PFSK-1 (cell line): ENCODE measurements around the gene PPARG.

Experiments
- FOXP2 ChIP-seq: optimal IDR thresholded peaks from 2 replicates; pipeline ENCODE3; 2011; ENCODE audit warnings: borderline replicate concordance, control low read depth, inconsistent platforms; ENCODE audit not compliant: insufficient read depth; ENCODE audit errors: extremely low read length, extremely low read depth
- POLR2AphosphoS5 ChIP-seq: IDR thresholded peaks from 2 replicates; pipeline ENCODE4 v1.6.1; 2012; ENCODE audit warnings: low read depth, mild to moderate bottlenecking, control low read depth, low read length, moderate library complexity
- SIN3A ChIP-seq: IDR thresholded peaks from 2 replicates; pipeline ENCODE4 v1.6.1; 2012; ENCODE audit warnings: mild to moderate bottlenecking, low read length, moderate library complexity, borderline replicate concordance; ENCODE audit not compliant: insufficient read depth
- TAF1 ChIP-seq: IDR thresholded peaks from 2 replicates; pipeline ENCODE4 v1.6.1; 2012; ENCODE audit warnings: low read length, control low read depth, borderline replicate concordance; ENCODE audit not compliant: insufficient read depth
- TF ChIP-seq, protein P1 (sequence below), 2 experiments: IDR thresholded peaks; 2 replicates each; pipeline versions ENCODE4 v1.6.1 to v1.8.0; 2011 to 2012; ENCODE audit warnings: low read depth in 2 of 2, low read length in 2 of 2, control low read depth in 1 of 2, inconsistent platforms in 1 of 2, mild to moderate bottlenecking in 1 of 2, moderate library complexity in 1 of 2; ENCODE audit not compliant: insufficient read depth in 1 of 2

The PPARG gene

DNA sequence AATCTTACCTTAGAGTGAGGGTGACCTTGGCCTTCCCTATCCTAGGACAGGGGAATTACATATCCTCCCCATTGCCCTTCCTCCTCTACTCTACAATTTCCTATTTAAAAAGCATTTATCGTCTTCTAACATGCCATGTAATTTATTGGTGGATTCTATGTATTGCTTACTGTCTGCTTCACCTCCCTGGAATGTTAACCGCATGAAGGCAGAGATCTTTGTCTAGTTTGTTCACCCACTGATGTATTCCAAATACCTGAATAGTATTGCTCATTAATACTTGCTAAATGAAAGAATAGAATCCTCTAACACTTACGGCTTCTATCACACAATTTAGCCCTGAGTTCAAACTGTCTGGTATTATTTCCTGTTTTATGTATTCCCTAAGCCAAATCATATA lies 68.6 kb downstream of the PPARG start:
- no peak for TF ChIP-seq FOXP2
- no peak for TF ChIP-seq TAF1
- TF ChIP-seq SIN3A = no peak
- TF ChIP-seq, protein P1, sequence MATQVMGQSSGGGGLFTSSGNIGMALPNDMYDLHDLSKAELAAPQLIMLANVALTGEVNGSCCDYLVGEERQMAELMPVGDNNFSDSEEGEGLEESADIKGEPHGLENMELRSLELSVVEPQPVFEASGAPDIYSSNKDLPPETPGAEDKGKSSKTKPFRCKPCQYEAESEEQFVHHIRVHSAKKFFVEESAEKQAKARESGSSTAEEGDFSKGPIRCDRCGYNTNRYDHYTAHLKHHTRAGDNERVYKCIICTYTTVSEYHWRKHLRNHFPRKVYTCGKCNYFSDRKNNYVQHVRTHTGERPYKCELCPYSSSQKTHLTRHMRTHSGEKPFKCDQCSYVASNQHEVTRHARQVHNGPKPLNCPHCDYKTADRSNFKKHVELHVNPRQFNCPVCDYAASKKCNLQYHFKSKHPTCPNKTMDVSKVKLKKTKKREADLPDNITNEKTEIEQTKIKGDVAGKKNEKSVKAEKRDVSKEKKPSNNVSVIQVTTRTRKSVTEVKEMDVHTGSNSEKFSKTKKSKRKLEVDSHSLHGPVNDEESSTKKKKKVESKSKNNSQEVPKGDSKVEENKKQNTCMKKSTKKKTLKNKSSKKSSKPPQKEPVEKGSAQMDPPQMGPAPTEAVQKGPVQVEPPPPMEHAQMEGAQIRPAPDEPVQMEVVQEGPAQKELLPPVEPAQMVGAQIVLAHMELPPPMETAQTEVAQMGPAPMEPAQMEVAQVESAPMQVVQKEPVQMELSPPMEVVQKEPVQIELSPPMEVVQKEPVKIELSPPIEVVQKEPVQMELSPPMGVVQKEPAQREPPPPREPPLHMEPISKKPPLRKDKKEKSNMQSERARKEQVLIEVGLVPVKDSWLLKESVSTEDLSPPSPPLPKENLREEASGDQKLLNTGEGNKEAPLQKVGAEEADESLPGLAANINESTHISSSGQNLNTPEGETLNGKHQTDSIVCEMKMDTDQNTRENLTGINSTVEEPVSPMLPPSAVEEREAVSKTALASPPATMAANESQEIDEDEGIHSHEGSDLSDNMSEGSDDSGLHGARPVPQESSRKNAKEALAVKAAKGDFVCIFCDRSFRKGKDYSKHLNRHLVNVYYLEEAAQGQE (IDR thresholded peaks at IDR 0.05; ENCODE audit: insufficient read depth in 1 of 2, low read depth in 2 of 2, low read length in 2 of 2) = no peak
- no peak for TF ChIP-seq POLR2AphosphoS5

DNA sequence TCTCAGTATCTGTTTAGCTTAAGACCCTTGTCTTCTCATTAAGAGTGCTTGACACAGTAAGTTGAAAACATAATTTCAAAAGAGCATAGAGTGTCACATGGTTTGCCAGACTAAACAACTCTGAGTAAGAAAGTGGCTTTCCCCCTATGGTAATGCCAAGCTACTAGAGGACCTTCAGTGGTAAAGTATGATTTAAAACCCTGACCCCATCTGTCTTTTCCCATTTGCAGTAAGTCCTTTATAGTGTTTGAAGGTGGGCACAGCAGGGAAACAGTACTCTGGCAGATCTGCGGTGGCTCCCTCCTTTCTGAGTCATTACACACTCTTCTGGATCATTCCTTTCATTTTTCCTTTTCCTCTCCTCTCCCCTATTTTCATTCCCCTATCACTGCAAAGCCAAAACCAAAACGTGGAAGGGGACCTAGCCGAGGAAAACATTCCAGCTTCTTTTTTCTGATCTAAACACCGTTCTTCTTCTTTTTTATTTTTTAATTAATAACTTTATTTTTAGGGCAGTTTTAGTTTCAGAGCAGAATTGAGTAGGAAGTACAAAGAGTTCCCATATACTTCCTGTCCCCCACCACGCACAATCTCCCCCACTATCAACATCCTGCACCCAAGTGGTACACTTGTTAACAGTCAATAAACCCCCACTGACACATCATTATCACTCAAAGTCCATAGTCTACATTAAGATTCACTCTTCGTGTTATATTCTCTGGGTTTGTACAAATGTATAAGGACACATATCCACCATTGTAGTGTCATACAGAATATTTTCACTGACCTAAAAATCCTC lies 74.7 kb downstream of the PPARG start:
- TF ChIP-seq SIN3A (no peak), POLR2AphosphoS5 (no peak), TAF1 (no peak), FOXP2 (no peak)
- TF ChIP-seq, protein P1 (IDR thresholded peaks at IDR 0.05; ENCODE audit: insufficient read depth in 1 of 2, low read depth in 2 of 2, low read length in 2 of 2) = no peak

DNA sequence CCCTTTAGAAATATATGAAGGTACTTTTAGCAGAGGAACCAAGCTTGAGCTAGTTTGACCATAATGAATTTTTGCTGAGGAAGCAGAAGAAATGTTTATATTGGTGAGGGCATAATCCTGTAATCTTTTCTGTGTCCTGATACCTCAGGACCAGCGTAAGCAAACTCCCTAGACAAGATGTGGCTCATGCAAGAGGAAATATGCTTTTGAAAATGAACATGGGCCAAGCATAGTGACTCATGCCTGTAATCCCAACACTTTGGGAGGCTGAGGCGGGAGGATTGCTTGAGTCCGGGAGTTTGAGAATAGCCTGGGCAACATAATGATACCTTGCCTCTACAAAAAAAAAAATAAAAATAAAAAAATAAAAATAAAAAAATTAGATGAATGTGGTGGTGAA lies 78.5 kb downstream of the PPARG start:
- TF ChIP-seq TAF1 (no peak), FOXP2 (no peak)
- TF ChIP-seq, protein P1 (IDR thresholded peaks at IDR 0.05; ENCODE audit: insufficient read depth in 1 of 2, low read depth in 2 of 2, low read length in 2 of 2) = no peak

DNA sequence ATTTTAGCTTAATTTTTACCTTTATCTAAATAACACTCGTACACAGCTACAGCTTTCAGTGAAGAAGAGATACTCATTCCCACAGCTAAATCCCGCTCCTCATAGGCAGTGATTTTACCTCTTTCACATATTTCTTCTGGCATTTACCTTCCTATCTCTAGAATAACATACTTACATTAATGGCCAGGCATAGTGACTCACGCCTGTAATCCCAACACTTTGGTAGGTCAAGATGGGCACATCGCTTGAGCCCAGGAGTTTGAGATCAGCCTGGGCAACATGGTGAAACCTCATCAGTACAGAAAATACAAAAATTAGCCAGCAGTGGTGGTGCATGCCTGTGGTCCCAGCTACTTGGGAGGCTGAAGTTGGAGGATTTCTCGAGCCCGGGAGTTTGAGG lies 80.2 kb downstream of the PPARG start:
- TF ChIP-seq, protein P1 (IDR thresholded peaks at IDR 0.05; ENCODE audit: insufficient read depth in 1 of 2, low read depth in 2 of 2, low read length in 2 of 2) = no peak
- TF ChIP-seq FOXP2 = no peak

DNA sequence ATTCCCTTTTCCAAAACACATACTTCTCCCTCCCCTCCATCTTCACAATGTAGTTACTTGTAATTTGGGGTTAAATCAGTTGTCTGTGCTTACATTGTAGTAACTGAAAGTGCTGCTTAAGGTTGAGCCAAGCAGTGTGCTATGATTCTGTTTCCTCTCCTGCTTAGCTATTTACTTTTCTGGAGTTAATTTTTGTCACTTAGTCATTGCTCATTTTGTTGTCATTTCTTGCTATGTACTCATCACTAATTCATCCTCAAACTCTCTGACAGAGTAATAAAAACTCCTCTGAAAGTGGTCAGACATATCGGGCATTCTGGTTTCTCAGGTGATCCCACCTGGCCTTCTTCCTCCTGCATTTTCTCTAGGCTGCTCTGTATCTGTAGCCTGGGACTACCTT lies 80.7 kb downstream of the PPARG start:
- no peak for TF ChIP-seq SIN3A
- TF ChIP-seq, protein P1 (IDR thresholded peaks at IDR 0.05; ENCODE audit: insufficient read depth in 1 of 2, low read depth in 2 of 2, low read length in 2 of 2) = no peak
- no peak for TF ChIP-seq TAF1
- TF ChIP-seq FOXP2 = no peak
- TF ChIP-seq POLR2AphosphoS5 = no peak
